Stimulated activated naive CD8-positive, alpha-beta T cell treated with anti-CD3 and anti-CD28 coated beads, Interleukin-15, Interleukin-2, amounts not matched to agents 100 U/mL and 50 U/mL, for 24 hours (primary cell): Measurements from ENCODE around the gene NACAD.
A peak's percentile ranks its signal among the peaks of the same experiment; 100 is the strongest.

Experiments used
- ATAC-seq: fragments of 150-1000 bp; cut with Tn5 transposase; one replicate; pipeline ENCODE4 v1.10.0; 2021
- DNase-seq: peaks from one replicate; pipeline ENCODE4 v3.0.0; 2021

The NACAD gene, protein sequence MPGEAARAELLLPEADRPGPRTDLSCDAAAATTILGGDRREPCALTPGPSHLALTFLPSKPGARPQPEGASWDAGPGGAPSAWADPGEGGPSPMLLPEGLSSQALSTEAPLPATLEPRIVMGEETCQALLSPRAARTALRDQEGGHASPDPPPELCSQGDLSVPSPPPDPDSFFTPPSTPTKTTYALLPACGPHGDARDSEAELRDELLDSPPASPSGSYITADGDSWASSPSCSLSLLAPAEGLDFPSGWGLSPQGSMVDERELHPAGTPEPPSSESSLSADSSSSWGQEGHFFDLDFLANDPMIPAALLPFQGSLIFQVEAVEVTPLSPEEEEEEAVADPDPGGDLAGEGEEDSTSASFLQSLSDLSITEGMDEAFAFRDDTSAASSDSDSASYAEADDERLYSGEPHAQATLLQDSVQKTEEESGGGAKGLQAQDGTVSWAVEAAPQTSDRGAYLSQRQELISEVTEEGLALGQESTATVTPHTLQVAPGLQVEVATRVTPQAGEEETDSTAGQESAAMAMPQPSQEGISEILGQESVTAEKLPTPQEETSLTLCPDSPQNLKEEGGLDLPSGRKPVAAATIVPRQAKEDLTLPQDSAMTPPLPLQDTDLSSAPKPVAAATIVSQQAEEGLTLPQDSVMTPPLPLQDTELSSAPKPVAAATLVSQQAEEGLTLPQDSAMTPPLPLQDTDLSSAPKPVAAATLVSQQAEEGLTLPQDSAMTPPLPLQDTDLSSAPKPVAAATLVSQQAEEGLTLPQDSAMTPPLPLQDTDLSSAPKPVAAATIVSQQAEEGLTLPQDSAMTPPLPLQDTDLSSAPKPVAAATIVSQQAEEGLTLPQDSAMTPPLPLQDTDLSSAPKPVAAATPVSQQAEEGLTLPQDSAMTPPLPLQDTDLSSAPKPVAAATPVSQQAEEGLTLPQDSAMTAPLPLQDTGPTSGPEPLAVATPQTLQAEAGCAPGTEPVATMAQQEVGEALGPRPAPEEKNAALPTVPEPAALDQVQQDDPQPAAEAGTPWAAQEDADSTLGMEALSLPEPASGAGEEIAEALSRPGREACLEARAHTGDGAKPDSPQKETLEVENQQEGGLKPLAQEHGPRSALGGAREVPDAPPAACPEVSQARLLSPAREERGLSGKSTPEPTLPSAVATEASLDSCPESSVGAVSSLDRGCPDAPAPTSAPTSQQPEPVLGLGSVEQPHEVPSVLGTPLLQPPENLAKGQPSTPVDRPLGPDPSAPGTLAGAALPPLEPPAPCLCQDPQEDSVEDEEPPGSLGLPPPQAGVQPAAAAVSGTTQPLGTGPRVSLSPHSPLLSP (N-terminal part only)

GRCh38 chr7:45088821-45089340, at the start of gene NACAD:
Gene NACAD (minus strand): TSS chr7:45088969. CDS start chr7:45088894, 75 bp downstream.
- DNase-seq: peak; percentile 33
- peak; percentile 37 for ATAC-seq

DNA sequence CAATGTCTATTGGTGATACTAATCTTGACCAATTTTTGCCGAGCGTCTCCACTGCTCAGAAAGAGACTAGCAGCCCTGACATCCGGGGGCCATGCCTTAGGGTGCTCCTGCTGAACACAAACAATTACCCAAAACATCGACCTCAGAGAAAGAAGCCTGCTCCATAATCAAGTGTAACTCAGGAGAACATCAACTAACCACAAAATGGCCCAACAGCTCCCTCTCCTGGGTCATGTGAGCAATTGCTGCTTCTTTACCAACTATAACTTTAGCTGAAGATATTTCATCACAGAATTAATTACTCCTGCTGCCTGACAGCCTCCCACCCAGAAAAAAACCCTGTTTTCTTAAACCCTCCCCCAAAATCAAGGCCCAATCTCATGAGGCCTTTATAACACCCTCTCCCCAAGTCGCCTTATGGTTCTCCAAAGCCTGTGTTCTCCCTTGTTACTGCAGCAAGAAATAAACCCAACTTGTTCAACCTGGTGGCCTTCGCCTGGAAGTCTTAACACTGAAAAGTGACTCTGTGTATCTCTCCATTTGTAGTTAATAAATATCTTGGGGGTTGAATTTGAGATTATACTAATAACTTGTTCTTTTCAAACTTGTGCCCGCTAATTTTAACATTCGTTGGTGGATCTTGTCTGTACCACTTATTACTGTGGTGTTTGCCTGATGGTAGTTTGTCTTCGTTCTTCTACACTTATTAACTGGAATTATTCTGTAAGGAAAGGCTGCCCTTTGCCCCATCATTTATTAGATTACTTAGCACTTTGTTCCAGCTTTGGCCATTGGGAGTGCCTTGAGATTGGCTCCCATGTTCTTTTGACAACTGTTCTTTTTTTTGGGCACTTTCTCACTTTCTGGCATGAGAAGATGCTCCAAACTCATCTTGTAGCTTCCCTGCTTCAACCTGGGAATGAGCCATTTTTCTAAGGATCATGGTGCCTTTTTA, 47.6 kb upstream of the NACAD start:
- ATAC-seq (peak; percentile 65), DNase-seq (peak; percentile 63)

GRCh38 chr7:45133877-45134276, 45.1 kb upstream of the NACAD start:
- DNase-seq (no peak), ATAC-seq (no peak)

DNA sequence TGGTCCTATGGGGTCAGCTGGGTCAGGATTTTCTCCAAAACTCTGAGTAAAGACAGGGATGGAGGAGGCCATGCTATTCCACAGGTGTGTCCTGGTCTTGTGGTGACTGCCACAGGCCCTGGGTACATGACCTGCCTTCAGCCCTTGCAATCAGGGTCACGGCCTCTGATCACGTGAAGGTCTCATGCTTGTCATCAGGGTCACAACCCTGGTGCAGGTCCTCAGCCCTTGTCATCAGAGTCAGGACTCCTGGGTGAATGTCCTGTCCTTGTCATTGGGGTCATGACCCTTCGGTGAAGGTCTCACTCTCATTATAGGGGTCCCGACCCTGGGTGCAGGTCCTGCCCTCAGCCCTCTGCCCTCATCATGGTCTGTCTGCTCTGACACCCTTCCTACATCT, 44.6 kb upstream of the NACAD start:
- ATAC-seq: no peak
- DNase-seq: no peak

DNA sequence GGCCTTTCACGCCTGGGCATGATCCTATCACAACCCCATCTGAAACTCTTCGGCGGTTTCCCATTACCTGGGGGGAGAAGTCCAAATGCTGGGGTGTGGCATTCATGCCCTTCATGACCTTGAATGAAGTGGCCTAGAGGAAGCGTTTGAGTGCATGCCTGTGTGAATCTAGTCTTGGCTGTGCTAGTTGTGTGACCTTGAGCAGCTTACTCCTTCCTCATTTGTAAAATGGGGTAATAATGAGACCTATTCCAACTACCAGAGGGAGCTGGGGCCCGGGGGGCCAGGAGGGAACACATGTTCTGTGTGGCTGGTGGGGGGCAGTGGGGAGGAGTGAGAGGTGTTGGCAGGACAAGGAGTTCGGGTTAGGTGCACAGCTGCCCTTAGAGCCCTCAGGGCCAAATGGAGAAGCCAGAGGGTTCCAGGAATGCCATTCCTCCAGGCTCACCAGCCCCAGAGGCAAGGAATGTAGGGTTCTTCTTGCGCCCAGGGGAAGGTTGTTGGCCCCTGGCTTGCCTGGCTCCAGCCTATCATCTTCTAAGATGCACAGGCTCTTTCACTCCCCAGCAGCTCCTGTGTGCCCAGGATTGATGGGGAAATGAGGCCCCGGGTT, 44.0 kb upstream of the NACAD start:
- no peak for DNase-seq
- no peak for ATAC-seq

DNA sequence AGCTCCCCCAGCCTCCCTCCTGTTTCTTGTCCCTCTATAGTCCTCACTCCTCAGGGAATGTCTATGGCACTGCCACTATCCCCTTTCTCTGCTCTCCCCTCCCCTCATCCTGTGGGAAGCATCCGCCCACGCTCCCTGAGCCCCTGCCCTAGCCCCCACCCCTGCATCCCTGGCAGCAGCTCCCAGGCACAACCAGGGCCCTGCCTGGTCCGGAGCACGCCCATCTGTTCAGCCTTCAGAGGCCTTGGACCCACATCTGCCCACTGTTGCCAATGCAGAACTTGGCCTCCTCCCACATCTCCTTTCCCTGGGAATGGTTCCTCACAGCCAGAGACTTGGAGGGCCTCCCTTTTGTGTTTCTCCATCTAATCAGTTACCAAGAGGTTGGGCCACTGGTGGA, 43.1 kb upstream of the NACAD start:
- no peak for DNase-seq
- ATAC-seq: no peak

GRCh38 chr7:45130910-45131309, 42.1 kb upstream of the NACAD start:
- DNase-seq (no peak), ATAC-seq (no peak)

GRCh38 chr7:45129906-45130305, 41.1 kb upstream of the NACAD start:
- no peak for DNase-seq
- peak; percentile 4 for ATAC-seq

- DNase-seq (no peak), ATAC-seq (no peak)
These were observed 40.5 kb upstream of the NACAD start for GRCh38 chr7:45129181-45129800.

DNA sequence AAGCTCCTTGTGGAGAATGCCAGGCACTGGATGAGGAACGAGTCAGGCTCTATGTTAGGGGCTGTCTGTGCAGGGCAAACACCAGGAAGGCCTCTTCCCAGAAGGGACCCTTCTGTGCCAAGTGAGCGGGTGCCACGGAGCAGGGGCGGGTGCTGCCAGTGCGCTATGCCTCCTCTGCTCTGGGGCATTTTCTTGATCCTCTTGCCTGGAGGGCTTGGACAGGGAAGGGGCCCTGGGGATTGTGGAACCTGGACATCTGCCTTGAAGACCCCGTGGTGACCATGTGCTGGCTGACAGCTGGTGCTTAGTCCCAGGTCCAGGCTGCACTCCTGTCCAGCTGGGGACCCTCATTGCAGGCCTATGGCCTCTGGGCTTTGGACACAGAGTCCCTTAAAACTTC, 38.2 kb upstream of the NACAD start:
- DNase-seq: no peak
- ATAC-seq: no peak

- DNase-seq (no peak), ATAC-seq (no peak)
These were observed 37.4 kb upstream of the NACAD start for GRCh38 chr7:45126201-45126600.

GRCh38 chr7:45125193-45125904, 36.6 kb upstream of the NACAD start:
- DNase-seq (no peak), ATAC-seq (no peak)

GRCh38 chr7:45123913-45124710, 35.3 kb upstream of the NACAD start:
- DNase-seq (no peak), ATAC-seq (no peak)

- DNase-seq (no peak), ATAC-seq (no peak)
These were observed 34.4 kb upstream of the NACAD start for GRCh38 chr7:45122975-45123860.

- DNase-seq: no peak
These were observed 30.8 kb upstream of the NACAD start for GRCh38 chr7:45119550-45119949.

GRCh38 chr7:45118889-45119331, 30.1 kb upstream of the NACAD start:
- no peak for DNase-seq
- no peak for ATAC-seq

More at GRCh38 chr7:45119550-45119949, 30.8 kb upstream of the NACAD start:
- ATAC-seq: no peak

DNA sequence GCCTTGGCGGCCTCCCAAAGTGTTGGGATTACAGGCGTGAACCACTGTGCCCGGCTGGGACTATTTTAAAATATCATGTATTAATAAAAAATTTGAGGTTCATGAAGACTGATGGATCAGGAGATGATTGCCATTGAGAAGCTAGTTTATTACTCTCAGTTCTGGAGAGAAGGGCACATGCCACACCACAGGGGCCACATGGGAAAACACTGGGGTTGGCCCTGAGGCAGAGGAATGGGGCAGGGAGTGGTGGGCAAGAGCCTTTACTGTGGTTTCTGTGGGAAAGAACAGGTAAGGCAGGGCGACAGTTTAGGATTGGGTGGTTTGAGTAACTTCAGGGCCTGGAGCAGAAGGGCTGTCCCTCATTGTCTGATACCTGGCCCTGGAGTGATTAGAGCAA, 29.5 kb upstream of the NACAD start:
- ATAC-seq: no peak
- no peak for DNase-seq
